Stomach smooth muscle (tissue), 2 donors: Measurements from ENCODE around the gene SNORC.

Source experiments
- H3K27ac ChIP-seq: one replicate; pipeline ENCODE4 v1.7.0; 2013; ENCODE audit warnings: mild to moderate bottlenecking, low read length, inconsistent platforms
- H3K27me3 ChIP-seq, 2 donors: one replicate each; pipeline ENCODE4 v1.7.0; 2013; ENCODE audit warnings: low read length in 2 of 2; ENCODE audit not compliant: insufficient read depth in 2 of 2, control insufficient read depth in 1 of 2
- H3K36me3 ChIP-seq, 2 donors: one replicate each; pipeline ENCODE4 v1.7.0; 2013; ENCODE audit warnings: low read length in 2 of 2; ENCODE audit not compliant: control insufficient read depth in 2 of 2, insufficient read depth in 2 of 2
- H3K4me1 ChIP-seq: one replicate; pipeline ENCODE4 v1.7.0; 2013; ENCODE audit warnings: low read length; ENCODE audit not compliant: control insufficient read depth, insufficient read depth
- H3K4me3 ChIP-seq, 2 donors: one replicate each; pipeline ENCODE4 v1.7.0; 2013; ENCODE audit warnings: low read length in 2 of 2
- H3K9ac ChIP-seq, 2 donors: one replicate each; pipeline ENCODE4 v1.7.0; 2013; ENCODE audit warnings: low read length in 2 of 2, mild to moderate bottlenecking in 1 of 2
- H3K9me3 ChIP-seq, 2 donors: one replicate each; pipeline ENCODE4 v1.7.0; 2013; ENCODE audit warnings: low read length in 2 of 2; ENCODE audit not compliant: control insufficient read depth in 2 of 2
- donor health status: healthy.
- donor health status: Pancreatic carcinoma.

Gene SNORC

DNA sequence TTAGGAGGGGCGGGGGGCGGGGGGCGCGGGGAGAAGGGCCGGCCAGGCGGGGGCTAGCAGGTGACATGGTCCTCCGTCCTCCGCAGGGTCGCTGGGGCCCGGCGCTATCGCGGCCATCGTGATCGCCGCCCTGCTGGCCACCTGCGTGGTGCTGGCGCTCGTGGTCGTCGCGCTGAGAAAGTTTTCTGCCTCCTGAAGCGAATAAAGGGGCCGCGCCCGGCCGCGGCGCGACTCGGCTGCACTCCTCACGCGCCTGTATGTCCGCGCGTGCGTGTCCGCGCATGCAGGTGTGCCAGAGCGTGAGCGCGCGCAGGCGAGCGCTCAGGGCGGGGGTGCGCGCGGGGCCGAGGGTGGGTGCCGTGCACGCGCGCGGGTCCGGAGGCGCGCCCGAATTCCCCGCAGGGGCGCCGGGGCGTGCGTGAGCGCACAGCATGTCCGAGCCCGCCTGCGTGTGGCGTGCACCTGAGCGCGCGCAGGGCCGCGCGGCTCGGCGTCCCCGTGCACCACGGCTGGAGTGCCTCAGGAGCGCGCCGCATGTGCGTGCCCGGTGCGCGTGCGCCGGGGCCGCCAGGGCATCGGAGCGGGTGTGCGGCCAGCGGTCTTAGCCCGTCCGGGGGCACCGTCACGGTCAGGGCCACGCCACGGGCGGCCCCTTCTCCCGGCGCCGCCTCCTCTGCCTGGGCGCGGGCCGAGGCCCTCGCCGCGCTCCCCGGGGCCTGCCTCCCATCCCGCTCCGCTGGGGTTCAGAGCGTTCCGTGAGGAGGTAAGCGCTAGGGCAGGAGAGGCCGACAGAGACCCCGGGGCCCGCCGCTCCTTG, 6.3 kb downstream of the SNORC start:
- Histone ChIP-seq H3K36me3 (no peaks in the 10 kb centered on the region), H3K4me1 (peaks cover 8% of the 10 kb centered on the region), H3K9me3 (no peaks in the 10 kb centered on the region), H3K27me3 (peaks cover 14 to 22% of the 10 kb centered on the region in 2 donors), H3K27ac (no peak overlapping the region), H3K4me3 (peak overlapping the region; percentile 40 to 66), H3K9ac (no peak overlapping the region)

GRCh38 chr2:232876978-232877441, 6.9 kb downstream of the SNORC start:
- no peaks in the 10 kb centered on the region for H3K36me3 ChIP-seq
- peaks cover 14 to 22% of the 10 kb centered on the region in 2 donors for H3K27me3 ChIP-seq
- peak overlapping the region in 1 of 2 donors; percentile 66 for H3K4me3 ChIP-seq
- no peak overlapping the region for H3K27ac ChIP-seq
- H3K9ac ChIP-seq: no peak overlapping the region
- H3K9me3 ChIP-seq: no peaks in the 10 kb centered on the region
- H3K4me1 ChIP-seq: peaks cover 8% of the 10 kb centered on the region

GRCh38 chr2:232877940-232878511, 8.0 kb downstream of the SNORC start:
- Histone ChIP-seq H3K9me3 (no peaks in the 10 kb centered on the region), H3K9ac (no peak overlapping the region), H3K4me3 (no peak overlapping the region), H3K4me1 (peaks cover 8% of the 10 kb centered on the region), H3K27me3 (peaks cover 14 to 22% of the 10 kb centered on the region in 2 donors), H3K27ac (no peak overlapping the region), H3K36me3 (no peaks in the 10 kb centered on the region)

DNA sequence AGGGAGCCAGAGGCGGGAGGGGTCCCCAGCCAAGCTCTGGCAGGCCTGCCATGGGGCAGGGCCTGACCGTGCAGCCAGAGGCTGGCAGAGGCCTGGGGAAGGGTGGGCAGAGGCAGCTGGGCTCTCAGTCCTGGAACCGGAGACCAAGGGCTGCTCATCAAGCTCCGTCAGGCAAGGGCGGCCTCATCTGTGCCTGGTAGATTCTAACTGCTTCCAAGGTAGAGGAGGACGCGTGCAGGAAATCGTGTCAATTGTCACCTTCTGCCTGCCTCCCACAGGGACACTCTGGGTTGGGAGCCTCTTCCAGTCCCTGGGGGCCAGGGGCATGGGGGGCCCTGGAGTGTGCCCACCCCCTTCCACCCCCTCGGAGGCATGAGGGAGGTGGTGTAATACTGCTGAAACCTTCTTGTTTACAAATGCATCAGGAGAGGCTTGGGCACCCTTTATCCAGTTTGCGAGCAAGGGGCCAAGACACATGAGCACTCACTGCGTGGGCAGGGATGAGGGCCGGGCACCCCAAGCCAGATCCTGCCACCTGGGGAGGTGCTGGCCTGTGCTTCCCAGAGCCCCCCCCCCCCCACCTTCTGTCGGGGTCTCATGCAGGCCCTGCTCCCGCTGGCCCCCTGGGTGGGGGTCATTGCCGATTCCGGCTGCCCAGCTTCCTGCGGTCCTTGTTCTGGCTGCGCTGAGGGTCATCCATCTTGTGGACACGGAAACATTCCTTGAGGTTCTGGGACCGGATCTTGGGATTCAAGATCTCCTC, 9.0 kb downstream of the SNORC start:
- Histone ChIP-seq H3K9me3 (no peaks in the 10 kb centered on the region), H3K9ac (no peak overlapping the region), H3K36me3 (no peaks in the 10 kb centered on the region), H3K4me3 (no peak overlapping the region), H3K27ac (no peak overlapping the region), H3K4me1 (peaks cover 8% of the 10 kb centered on the region), H3K27me3 (peaks cover 14 to 22% of the 10 kb centered on the region in 2 donors)

DNA sequence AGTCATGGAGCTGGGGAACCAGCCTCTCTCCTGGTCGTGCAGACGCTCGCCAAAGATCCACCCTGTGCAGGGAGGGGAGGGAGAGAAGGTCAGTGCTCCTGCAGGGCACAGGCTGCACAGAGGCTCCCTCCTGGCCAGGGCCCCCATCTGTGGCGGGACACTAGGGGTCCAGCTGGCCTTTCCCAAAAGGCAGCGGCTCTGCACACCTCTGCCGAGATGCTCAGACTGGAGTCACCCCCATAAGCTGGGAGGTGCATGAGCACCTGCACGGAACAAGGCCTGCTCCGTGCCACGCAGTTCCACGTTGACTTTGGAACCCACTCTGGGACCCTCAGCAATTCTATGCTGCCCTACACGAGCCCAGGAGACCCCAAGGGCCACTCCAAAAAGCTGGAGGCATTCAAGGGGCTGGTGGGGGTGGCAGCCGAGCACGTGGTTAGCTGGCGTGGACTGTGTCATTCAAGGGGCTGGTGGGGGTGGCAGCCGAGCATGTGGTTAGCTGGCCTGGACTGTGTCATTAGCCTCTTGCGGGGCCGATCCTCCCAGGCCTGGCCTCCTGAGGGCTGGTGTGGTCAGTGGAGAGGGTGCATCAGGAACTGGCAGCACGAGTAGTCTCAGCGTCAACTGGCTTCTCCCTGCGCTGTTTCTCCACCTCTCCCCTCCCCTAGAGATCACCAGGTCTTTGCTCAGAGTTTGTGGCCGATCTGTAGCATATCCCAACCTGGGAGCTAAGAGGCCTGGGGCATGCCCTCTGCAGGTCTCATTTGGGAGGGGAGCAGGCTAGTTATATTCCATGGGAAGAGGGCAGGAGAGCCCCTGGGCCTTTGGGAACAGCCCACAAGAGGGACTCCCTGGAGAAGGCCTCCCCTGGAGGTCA, 9.8 kb downstream of the SNORC start:
- no peaks in the 10 kb centered on the region for H3K36me3 ChIP-seq
- H3K27me3 ChIP-seq: peaks cover 15 to 19% of the 10 kb centered on the region in 2 donors
- no peak overlapping the region for H3K4me3 ChIP-seq
- no peak overlapping the region for H3K9ac ChIP-seq
- H3K4me1 ChIP-seq: peaks cover 8% of the 10 kb centered on the region
- H3K27ac ChIP-seq: no peak overlapping the region
- no peaks in the 10 kb centered on the region for H3K9me3 ChIP-seq

GRCh38 chr2:232880764-232881351, 10.8 kb downstream of the SNORC start:
- H3K4me3 ChIP-seq: no peak overlapping the region
- H3K27ac ChIP-seq: no peak overlapping the region
- no peak overlapping the region for H3K9ac ChIP-seq
- H3K36me3 ChIP-seq: no peaks in the 10 kb centered on the region
- H3K4me1 ChIP-seq: peaks cover 8% of the 10 kb centered on the region
- peaks cover 10 to 11% of the 10 kb centered on the region in 2 donors for H3K27me3 ChIP-seq
- no peaks in the 10 kb centered on the region for H3K9me3 ChIP-seq

GRCh38 chr2:232882085-232882484, 12.0 kb downstream of the SNORC start:
- H3K36me3 ChIP-seq: no peaks in the 10 kb centered on the region
- peaks cover 5 to 18% of the 10 kb centered on the region in 2 donors for H3K27me3 ChIP-seq
- no peaks in the 10 kb centered on the region for H3K9me3 ChIP-seq
- no peaks in the 10 kb centered on the region for H3K4me1 ChIP-seq
- H3K9ac ChIP-seq: no peak overlapping the region
- no peak overlapping the region for H3K27ac ChIP-seq
- H3K4me3 ChIP-seq: no peak overlapping the region

GRCh38 chr2:232882505-232883115, 12.5 kb downstream of the SNORC start:
- Histone ChIP-seq H3K27me3 (peaks cover 5 to 14% of the 10 kb centered on the region in 2 donors), H3K4me1 (no peaks in the 10 kb centered on the region), H3K27ac (no peak overlapping the region), H3K36me3 (no peaks in the 10 kb centered on the region), H3K9ac (no peak overlapping the region), H3K4me3 (no peak overlapping the region), H3K9me3 (no peaks in the 10 kb centered on the region)

- Histone ChIP-seq H3K4me1 (no peaks in the 10 kb centered on the region), H3K4me3 (no peak overlapping the region), H3K9ac (no peak overlapping the region), H3K27me3 (peaks cover 5 to 11% of the 10 kb centered on the region in 2 donors), H3K9me3 (no peaks in the 10 kb centered on the region), H3K36me3 (no peaks in the 10 kb centered on the region), H3K27ac (no peak overlapping the region)
These were observed 13.2 kb downstream of the SNORC start for GRCh38 chr2:232883116-232883721.
